ENCODE data around the gene BTBD2.

BTBD2 gene

DNA sequence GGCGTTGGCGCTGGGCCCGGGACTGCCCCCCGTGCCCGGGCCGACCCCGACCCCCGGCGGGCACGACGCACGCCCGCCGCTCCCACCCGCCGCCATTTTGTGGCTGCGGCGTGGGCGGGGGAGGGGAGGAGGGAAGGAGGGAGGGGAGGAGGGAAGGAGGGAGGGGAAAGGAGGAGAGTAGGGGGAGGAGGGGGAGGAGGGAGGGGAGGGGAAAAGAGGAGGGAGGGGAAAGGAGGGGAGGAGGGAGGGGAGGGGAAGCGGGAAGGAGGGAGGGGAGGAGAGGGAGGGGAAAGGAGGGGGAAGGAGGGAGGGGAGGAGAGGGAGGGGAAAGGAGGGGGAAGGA, at the start of gene BTBD2:
BTBD2 (minus strand) TSS at position 107 of the 343 bp plus-strand sequence; CDS start at position 96, 11 bp downstream.
- DNase-seq, result peak; percentile 62 to 65

DNA sequence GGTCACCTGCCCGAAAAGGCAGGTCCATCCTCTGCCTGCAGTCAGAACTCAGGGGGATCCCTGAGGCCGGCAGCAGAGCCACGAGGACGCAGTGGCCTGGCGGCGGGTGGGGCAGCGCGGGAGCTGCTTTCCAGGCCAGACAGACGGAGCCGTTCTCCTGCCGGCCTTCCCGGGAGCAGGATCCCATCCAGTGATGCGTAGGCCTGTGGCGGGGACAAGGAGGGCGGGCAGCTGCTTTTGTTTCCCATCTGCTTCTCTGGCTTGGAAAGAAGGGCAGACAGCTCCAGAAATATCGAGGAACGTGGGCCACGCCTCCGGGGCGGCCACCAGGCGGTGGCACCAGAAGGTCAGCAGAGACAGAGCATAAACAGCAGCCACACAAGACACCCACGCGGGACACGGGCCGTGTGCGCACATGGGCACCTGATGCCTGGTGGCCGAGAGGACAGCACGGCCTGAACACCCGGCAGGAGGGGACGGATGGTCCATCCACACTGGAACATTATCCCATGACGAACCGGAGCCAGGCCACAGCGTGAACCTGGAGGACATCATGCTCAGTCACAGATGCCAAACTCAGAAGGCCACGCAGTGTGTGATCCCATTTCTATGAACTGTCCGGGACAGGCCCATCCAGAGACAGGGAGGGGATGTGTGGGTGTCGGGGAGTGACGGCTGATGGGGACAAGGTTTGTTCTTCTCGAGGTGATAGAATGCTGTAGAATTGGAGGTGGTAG, 49.4 kb upstream of the BTBD2 start:
- no peak for DNase-seq

DNA sequence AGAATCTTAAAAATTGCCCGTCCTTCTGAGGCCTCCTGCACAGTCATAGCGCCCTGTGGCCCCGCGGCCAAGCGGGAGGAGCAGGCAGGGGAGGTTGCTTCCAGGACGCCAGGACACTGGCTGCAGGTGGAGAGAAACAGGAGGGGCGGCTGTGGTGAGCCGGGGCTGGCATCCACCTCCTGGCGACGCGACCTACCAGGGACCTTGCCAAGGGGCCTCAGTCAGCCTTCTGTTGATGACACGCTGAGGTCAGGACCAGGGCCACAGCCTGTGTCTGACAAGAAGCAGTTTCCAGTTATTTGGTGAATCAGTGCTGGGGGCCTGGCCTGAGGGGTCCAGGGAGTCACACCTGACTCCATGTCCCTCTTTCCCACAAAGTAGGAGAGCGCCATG, 48.9 kb upstream of the BTBD2 start:
- DNase-seq, result no peak

DNA sequence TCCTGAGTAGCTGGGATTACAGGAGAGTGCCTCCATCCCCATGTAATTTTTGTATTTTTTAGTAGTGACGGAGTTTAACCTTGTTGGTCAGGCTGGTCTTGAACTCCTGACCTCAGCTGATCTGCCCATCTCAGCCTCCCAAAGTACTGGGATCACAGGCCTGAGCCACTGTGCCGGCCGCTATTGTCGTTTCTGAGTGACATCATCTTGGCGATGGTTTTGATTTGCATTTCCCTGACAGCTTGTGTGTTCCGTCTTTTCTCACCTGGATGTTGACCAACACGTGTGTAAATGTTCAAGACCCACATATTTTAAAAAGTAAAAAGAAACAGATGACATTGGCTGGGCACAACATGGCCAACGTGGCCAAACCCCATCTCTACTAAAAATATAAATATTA, 48.3 kb upstream of the BTBD2 start:
- DNase-seq, result no peak

DNA sequence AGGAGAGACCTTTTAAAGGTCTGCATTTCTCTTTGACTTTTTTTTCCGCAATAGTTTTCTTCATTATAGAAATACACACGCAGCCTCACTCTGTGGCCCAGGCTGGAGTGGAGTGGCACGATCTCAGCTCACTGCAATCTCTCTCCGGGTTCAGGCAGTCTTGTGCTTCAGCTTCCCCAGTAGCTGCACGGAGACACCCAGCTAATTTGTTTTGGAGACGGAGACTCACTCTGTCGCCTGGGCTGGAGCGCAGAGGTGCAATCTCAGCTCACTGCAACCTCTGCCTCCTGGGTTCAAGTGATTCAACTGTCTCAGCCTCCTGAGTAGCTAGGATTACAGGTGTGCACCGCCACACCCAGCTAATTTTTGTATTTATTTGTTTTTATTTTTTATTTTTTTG, 47.3 kb upstream of the BTBD2 start:
- DNase-seq, result no peak

DNA sequence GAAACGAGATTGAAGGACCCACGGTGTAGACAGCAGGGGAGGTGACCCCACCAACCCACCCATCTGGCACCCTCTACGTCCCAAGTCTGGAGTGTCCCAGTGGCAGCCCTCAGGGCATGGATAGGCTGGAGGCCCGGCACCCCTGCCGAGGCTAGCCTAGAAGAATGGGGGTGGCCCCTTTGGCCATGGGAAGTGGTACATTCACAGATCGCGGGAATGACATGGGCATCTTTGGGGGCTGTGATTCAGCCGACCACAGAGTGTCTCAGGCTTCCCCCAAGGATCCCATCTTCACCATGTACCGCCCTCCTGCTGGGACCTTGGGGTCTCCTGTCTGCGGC, 46.8 kb upstream of the BTBD2 start:
- DNase-seq, result no peak

DNA sequence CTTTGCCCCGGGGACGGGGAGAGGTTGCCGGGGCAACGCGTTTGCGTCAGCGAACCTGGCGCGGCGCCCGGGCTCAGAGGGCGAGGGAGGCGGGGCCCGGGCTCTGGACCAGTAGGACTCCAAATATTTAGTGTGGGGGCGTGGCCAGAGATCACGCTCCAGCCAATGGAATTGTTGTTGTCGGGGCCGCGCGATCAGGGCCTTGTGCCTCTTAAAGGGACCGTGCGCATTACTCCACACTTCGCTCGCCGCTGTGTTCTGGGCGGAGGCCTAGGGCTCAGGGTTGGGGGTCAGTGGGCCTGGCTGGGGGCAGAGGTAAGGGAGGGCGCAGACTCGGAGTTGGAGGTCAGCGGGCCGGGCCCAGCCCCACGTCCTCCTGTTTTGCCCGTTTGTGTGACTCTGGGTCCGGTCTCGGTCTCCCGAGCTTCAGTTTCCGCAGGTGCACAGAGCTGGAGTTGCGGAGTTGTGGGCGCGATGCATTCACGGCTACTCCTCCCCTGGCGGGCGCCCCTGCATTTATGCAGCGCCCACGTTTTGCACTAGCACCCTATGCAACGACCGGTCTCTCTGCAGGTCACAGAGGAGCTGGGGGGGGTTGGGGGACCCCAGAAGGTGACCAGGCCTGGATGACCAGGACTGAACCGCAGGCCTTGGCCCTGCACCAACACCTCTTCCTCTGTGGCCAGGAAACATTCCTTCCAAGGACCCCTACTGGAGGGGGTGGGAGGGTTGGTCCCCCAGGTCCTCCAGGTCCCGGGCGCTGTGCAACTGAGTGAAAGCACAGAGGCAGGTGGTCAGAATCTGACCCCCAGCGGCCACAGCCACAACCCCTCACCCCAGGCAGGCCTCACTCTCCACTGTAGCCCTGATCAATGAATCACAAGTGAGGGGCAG, 46.2 kb upstream of the BTBD2 start:
- DNase-seq, result peak; percentile 99

DNA sequence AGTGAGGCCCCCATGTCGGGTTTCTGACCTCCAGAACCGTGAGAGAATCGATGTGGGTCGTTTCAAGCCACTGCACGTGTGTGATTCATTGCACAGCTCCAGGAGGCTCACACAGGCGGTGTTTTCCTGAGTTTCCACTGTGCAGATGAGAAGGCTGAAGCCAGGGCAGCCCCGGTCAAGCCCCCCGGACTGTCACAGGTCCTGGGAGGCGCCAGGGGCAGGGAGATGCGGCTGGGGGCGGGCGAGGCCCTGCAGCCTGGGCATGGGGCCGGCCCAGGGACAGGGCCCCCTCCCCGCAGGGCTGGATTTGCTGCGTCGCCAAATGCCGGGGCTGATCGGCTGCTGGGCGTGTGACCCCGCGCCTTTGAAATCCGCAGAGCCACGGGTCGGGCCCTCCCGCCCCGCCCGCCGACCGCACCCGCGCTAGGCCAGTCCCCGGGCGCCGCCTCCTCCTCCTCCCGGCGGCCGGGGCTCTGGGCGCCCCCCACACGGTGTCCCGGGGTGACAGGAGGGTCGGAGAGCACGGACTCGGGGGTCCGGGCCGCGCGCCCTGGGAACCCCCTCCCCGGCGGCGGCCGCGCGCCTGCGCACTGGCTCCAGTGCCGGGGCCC, 45.5 kb upstream of the BTBD2 start:
- peak in 1 of 2 experiments; percentile 34 for DNase-seq

DNA sequence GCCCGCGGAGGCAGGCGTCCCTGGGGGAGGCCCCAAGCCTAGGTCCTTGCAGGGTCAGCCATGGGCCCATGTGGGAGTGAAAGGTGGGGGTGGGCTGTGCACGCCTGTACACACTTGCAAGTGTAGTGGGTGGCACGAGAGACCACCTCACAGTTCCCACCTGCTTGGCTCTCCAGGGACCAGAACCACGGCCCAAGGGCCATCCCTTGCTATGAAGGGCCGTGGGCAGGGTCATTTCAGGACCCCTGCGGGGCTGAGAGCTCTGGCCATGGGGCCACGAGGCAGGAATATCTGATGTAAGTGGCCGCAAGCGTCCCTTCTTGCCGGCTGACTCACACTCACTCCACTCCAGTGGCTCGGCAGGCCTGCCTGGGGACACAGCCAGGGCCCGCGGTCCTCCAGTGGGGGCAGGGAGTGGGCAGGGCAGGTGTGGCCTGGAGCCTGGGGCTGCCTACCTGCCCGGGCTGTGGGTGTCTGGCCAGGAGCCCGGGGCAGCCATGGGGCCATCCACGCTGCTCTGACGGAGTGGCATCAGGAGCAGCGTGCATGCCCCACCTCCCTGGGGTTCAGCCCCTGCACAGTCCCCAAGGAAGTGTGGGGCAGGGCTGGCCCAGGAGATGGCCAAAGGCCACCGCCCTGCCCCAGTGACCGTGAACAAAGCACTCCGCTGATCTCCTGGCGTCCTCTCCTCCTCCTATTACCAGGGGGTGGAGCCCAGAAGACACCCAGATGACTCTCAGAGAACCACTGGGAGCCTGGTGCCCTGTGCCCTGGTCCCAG, 44.1 kb upstream of the BTBD2 start:
- DNase-seq, result no peak

DNA sequence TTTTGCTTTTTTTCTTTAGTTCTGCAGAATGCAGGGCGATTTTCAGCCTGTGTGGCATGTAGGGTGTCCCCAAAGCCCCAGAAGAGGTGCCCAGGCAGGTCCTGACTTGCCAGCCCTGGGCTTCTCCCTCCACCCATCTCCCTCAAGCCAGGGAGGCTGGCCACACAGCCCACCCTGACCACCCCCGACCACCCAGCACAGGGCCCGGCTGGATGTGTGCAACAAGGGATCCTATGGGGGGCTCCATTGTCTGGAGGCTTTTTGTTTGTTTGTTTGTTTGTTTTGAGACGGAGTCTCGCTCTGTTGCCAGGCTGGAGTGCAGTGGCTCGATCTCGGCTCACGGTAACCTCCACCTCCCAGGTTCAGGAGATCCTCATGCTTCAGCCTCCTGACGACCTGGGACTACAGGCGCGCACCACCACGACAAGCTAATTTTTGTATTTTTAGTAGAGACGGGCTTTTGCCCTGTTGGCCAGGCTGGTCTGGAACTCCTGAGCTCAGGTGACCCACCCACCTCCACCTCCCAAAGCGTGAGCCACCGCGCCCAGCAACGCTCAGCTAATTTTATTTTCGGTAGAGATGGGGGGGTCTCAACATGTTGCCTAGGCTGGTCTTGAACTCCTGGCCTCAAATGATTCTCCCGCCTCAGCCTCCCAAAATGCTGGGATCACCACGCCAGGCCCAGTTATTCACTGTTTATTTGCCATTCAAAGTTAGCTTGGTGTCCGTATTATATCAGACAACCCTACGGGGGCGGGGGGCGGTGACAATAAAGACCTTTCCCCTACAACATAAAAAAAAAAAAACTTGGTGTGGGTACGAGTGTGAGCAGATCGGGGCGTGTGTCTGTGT, 43.3 kb upstream of the BTBD2 start:
- no peak for DNase-seq

DNA sequence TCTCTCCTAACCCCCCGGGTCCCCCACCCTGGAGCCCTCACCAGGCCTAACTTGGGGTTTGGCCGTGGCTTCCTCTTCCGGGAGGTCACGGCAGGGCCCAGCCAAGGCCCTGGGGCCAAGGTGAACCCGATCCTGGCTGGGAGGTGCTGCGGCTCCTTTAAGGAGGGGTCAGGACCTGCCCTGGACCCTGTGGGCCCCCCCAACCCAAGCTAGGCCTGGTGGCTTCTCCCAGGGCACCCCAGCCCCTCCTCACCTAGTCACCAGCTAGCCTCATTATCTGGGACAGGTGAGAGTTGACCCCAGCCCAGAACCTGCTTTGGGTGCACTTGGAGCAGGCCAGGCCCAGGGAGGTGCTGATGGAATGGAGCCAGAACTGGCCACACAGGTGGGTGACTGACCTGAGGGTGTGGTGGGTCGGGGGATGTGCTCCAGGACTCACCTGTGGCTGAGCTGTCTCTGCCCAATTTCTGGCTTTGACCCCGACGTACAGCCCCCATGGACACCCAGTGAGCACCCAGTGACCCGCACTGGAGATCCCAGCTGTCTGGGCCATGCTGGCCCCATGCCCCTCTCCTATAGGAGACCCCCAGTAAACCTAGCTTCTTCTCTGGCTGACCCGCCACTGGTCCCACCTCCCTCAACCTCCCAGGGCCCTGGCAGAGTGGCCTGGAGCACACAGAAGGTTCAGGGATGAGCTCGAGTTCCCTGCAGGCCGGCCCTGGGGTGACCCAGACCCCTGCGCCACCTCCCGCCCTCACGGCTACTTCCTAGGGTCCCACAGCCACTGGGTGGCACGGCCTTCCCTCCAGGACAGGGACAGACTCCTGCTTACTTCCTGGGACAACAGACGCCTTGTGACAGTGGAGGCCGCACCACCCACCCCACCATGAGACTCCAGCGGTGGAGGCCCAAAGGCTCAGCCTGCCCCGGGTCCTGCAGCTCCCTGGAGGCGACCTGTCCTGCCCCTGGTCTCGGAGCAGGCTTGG, 42.3 kb upstream of the BTBD2 start:
- DNase-seq, result no peak

DNA sequence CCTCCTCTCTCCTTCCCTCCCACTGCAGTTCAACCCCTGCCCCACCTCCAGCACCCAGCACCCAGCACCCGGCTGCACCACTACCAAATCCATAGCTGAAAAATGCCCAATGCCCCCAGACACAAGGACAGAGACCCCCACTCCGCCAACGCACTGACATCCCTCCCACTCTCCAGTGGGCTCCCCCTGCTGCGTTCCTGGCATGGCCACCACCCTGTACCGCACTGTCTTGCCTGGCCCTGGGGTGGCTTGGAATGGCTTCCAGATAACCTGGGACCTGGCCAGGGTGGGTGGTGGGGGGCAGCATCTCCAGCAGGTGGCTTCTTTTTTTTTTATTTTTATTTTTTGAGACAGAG, 41.3 kb upstream of the BTBD2 start:
- DNase-seq, result no peak

DNA sequence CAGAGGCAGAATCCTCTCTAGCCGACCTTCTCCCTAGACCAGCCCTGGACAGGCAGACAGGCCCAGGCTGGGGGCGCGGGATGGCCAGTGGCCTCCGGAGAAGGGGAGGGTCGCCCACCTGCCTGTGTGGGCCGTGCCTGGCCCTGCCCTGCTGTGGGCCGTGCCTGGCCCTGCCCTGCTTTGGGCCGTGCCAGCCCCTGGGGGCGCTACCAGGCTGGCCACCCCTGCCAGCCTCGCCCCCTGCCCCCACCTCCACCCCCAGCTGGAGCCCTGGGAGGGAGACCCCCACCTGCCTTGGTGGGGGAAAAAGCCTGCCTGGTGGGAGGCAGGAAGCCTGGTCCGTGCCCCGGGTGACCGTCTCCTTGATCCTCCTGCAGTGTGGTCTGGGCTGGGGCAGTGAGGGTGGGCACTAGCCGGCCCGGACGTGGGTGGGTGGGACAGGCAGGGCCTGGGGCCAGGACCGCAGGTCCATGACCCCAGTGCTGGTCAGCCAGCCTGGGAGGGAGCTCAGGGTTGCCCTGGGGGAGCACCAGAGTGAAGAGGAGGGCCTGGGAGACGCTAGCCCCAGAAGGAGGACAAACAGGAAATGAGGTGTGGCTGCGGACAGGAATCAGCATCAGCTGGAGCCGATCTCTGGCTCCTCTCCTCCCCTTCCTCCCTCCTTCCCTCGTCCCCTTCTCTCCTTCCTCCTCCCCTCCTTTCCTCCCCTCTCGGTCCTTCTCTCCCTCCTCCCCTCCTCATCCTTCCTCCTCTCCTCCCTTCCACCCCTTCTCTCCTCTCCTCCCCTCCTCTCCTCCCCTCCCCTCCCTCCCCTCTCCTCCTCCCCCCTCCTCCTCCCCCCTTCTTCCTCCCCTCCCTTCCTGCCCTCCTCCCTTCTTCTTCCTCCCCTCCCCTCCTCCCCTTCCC, 40.7 kb upstream of the BTBD2 start:
- no peak for DNase-seq

DNA sequence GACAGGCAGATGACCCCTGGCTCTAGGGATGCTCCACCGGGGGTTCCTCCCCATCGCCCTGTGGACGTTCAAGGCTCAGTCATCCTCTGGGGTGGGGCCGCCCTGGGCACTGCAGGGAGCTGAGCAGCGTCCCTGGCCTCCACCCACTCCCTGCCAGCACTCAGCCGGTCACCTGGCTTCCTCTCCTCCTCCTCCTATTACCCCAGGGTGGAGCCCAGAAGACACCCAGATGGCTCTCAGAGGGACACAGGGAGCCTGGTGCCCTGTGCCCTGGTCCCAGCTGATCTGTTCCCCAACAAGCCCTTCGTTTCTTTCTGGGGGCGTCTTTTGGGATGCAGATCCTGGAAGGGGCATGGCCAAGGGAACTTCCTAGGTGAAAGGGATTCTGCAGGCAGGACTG, 39.2 kb upstream of the BTBD2 start:
- DNase-seq, result no peak

DNA sequence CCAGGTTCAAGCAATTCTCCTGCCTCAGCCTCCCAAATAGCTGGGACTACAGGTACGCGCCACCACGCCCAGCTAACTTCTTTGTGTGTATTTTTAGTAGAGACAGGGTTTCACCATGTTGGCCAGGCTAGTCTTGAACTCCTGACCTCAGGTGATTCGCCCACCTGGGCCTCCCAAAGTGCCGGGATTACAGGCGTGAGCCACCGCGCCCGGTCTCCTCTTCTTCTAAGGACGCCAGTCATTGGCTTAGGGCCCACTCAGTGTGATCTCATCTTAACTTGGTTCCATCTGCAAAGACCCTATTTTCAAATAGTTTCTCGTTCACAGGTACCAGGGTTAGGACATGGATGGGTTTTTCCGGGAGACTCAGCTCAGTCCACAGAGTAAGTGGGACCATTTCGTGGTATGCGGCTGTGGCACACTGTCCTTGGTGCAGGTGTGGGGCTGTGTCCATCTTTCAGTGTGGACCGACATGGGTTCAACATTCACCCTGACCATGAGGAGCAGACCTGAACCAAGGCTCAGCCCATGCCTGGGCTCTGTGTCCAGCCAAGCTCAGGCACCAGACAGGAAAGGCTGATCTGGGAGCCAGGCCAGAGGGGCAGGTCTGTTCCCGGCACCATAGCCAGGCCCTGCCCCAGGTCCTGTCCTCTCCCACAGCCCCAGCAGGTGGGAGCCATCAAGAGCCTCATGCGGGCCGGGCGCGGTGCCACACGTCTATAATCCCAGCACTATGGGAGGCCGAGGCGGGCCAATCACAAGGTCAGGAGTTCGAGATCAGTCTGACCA, 38.3 kb upstream of the BTBD2 start:
- no peak for DNase-seq

DNA sequence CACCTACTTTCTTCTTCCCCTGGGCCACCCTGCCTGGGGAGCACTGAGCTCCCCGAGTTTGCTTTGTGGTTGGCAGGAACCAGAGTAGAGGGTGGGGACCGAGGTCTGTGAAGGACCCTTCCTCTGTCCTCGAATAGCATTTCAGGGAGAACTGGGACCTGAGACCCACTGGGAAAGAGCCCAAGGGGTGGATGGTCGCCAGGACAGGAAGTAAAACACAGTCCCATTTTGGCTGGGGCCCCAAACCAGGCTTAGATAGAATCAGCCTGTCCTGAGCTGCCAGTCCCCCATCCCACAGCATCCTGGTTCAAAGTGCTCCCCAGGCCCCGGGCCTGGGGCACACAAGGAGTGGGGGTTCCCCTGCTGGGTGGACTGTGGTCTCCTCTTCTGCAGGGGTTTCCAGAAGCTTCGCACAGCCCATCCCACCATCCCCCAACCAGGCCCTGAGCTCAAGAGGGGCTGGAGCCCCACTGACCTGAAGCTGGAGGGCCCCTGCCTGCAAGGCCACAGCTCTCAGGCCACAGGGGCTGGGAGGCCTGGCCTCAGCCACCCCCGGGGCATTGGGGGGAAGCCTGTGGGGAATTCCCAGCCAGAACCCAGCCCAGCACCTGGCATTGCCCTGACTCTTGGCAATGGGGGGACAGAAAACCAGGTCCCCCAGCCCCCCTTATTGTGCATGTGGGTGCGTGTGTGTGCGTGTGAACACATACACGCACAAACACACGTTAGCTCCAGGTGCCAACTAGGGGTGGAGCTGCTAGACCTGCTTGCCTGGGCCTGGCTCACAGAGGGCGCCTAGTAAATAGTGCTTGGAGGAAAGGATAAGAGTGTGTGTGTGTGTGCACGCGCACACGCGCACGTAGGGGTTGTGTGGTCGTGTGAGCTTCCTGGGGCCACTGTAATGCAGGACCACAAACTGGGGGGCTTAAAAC, 36.5 kb upstream of the BTBD2 start:
- peak in 1 of 2 experiments; percentile 31 for DNase-seq

DNA sequence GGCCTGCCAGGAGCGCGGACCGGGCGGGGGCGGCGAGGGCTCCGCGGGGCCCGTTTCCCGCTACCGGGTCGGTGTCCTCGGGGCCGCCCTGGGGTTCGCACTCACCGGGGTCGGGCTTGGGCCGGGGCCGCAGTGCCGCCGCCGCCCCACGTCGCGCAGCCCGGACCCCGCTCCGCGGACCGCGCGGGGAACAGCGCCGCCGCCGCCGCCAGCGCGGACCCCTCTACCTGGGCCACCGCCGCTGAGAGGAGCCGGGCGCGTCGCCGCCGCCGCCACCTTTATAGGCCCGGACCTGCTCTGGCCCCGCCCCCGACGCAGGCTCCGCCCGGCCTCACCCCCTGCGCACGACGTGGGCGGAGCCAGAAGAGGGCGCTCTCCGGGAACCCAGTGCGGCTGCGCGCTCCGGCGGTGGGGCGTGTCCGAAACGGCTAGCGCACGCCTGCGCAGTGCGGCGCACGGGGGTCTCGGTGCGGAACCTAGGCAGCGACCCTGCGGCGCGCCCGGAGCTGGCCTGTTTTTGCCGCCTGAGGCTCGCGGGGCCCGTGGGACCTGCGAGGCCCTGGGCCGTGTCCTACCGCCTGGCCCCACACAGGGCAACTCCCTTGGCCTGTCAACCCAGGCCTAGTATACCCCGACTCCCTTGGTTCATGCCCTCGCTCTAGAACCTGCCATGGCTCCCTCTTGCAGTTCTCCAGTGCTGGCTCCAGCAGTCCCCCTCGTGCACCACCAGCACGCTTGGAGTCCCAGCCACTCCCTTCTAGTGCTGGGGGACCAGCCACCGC, 35.7 kb upstream of the BTBD2 start, which contains the start of gene MKNK2:
MKNK2 (minus strand) TSS at position 254 of the 782 bp plus-strand sequence. CDS start 393 bp downstream, outside the sequence.
- DNase-seq, result peak; percentile 91 to 92
